ENCODE measurements around the gene G2E3. TPM values are rescaled to one million over a fixed set of nuclear protein-coding genes. Genes with fewer than 3 reads are reported as not detected.
A peak's percentile ranks its signal among the peaks of the same experiment; 100 is the strongest.

Gene G2E3
- total and polyA plus RNA-seq, 2 of the 13 experiments (the other 11 are each of a cell fraction or from before 2014, with no cell fraction given) = 22.8 to 63.0 TPM

GRCh38 chr14:30564235-30564867 is 5.4 kb downstream of the G2E3 start:
- in situ Hi-C loops (cut with HindIII; ENCODE audit: extremely low pct_ligation_motif_present, low pct_unique_long_range_greater_than_20kb) = no loop called here
- Histone ChIP-seq H3K4me2 (ENCODE audit: low read depth, low read length) (no peak overlapping the region), H3K27ac (ENCODE audit: extremely low read length, insufficient read depth, low read length) (no peak overlapping the region), H3K27me3 (ENCODE audit: control insufficient read depth in 1 of 2, insufficient read depth in 2 of 2, low read length in 2 of 2) (no peaks in the 10 kb centered on the region; a peak in 1 of 5 replicates), H3K9me3 (ENCODE audit: low read length) (no peaks in the 10 kb centered on the region), H3K79me2 (ENCODE audit: insufficient read depth, low read length) (peaks cover 98% of the 10 kb centered on the region), H3K4me1 (ENCODE audit: insufficient read depth, low read length) (peaks cover 27% of the 10 kb centered on the region), H3K4me3 (replicated peaks in 1 of 3; ENCODE audit: insufficient read depth in 1 of 3, low read depth in 2 of 3, low read length in 3 of 3) (no peak overlapping the region), H2AFZ (ENCODE audit: low read length) (no peak overlapping the region), H3K36me3 (replicated peaks in 1 of 2; ENCODE audit: control insufficient read depth in 1 of 2, insufficient read depth in 2 of 2, low read length in 2 of 2) (0 out of 5 replicates have a peak, but pooled peaks cover 0 to 4% of the 10 kb centered on the region in 2 experiments), H4K20me1 (ENCODE audit: insufficient read depth, low read length) (peaks cover 22% of the 10 kb centered on the region), H3K9ac (ENCODE audit: insufficient read depth, low read depth, low read length) (no peak overlapping the region)
- intact Hi-C loops (cut with micrococcal nuclease; ENCODE audit: unreplicated experiment) = no loop called here
- FAIRE-seq = no peak
- ChIA-PET POLR2A (interaction anchor here (1.0 kb wide), 1 partner anchor 57 kb away, joined by 3 read pairs; no protein-coding TSS in a partner anchor), CTCF (ENCODE audit: low intra/inter-chr PET ratio, low total read pairs) (no interaction called here)
- no TSS peak for BruUV-seq (replicated peaks)
- WGBS (ENCODE audit: low lambda C conversion rate) = 97% methylated on average over 2 of the region's 2 CpGs
- no peak for ATAC-seq
- DNase-seq (ENCODE audit: low spot score) = no peak
- TF ChIP-seq SNAPC4 (CRISPR knock-in tag; IDR thresholded peaks at IDR 0.05) (no peak), RBFOX2 (IDR thresholded peaks at IDR 0.05; ENCODE audit: low read depth, low read length) (0 out of 2 replicates have a peak, but pooled peaks have one; percentile 17), TARDBP (CRISPR knock-in tag; IDR thresholded peaks at IDR 0.05) (no peak), CEBPG (CRISPR knock-in tag; IDR thresholded peaks at IDR 0.05) (peak; percentile 47; the same call in 1 of the 2 replicates), ZNF770 (CRISPR knock-in tag; IDR thresholded peaks at IDR 0.05) (0 out of 2 replicates have a peak, but pooled peaks have one; percentile 45), ZNF891 (CRISPR knock-in tag; IDR thresholded peaks at IDR 0.05) (no peak), FOXA3 (CRISPR knock-in tag; IDR thresholded peaks at IDR 0.05) (0 out of 2 replicates have a peak, but pooled peaks have one; percentile 0), ZFP90 (CRISPR knock-in tag; IDR thresholded peaks at IDR 0.05; ENCODE audit: borderline replicate concordance) (peak; percentile 100), ZNF251 (CRISPR knock-in tag; IDR thresholded peaks at IDR 0.05) (no peak), HNRNPH1 (optimal IDR thresholded peaks at IDR 0.05; ENCODE audit: low read depth, low read length) (no peak), ZNF7 (CRISPR knock-in tag; IDR thresholded peaks at IDR 0.05) (peak; percentile 87; the same call in 1 of the 2 replicates), ZNF460 (CRISPR knock-in tag; IDR thresholded peaks at IDR 0.05; ENCODE audit: borderline replicate concordance) (peak; percentile 63; the same call in 1 of the 2 replicates), CEBPB (IDR thresholded peaks at IDR 0.05; ENCODE audit: borderline replicate concordance, low read depth, low read length) (peak; percentile 70; the same call in 1 of the 2 replicates), SNAPC2 (CRISPR knock-in tag; IDR thresholded peaks at IDR 0.05) (peak; percentile 21; the same call in 1 of the 2 replicates), ARID2 (CRISPR knock-in tag; IDR thresholded peaks at IDR 0.05; ENCODE audit: borderline replicate concordance) (0 out of 2 replicates have a peak, but pooled peaks have one; percentile 25), ZNF136 (CRISPR knock-in tag; IDR thresholded peaks at IDR 0.05; ENCODE audit: low read depth) (no peak)
